Measurements from ENCODE around the gene OR6X1. TPM values are rescaled to one million over a fixed set of nuclear protein-coding genes. Genes with fewer than 3 reads are reported as not detected.
"Not testable (repeated sequence)": the region's sequence is repeated elsewhere in the genome, so short reads cannot be mapped to it uniquely, and the experiment has no call there.

OR6X1 gene
- total RNA-seq, 1 experiment from 2014 or later = not detected

- not testable (repeated sequence) for H3K4me3 ChIP-seq (ENCODE audit: low read length); H3K27ac ChIP-seq (ENCODE audit: low read length); H3K4me1 ChIP-seq (ENCODE audit: low read length); H3K4me2 ChIP-seq (ENCODE audit: low read depth, low read length, poor library complexity, severe bottlenecking); H3K9me3 ChIP-seq (ENCODE audit: low read length); H3K79me2 ChIP-seq (ENCODE audit: low read length); DNase-seq; H3K9me2 ChIP-seq (replicated peaks; ENCODE audit: insufficient read depth, low read length); H3K9ac ChIP-seq (ENCODE audit: low read length); H3K27me3 ChIP-seq (ENCODE audit: low read length); H4K20me1 ChIP-seq (ENCODE audit: insufficient read depth, low read depth, low read length); H2AFZ ChIP-seq (ENCODE audit: low read length); H3K36me3 ChIP-seq (ENCODE audit: insufficient read depth, low read length)
Observed at GRCh38 chr11:123748349-123748748, 6.0 kb downstream of the OR6X1 start.

- DNase-seq = no peak
- no peak overlapping the region for H3K4me2 ChIP-seq (ENCODE audit: low read depth, low read length, poor library complexity, severe bottlenecking)
- no peaks in the 10 kb centered on the region for H3K27me3 ChIP-seq (ENCODE audit: low read length)
- H3K9me2 ChIP-seq (replicated peaks; ENCODE audit: insufficient read depth, low read length) = no peaks in the 10 kb centered on the region
- H3K4me1 ChIP-seq (ENCODE audit: low read length) = peaks cover 6% of the 10 kb centered on the region
- H3K4me3 ChIP-seq (ENCODE audit: low read length) = no peak overlapping the region
- no peak overlapping the region for H2AFZ ChIP-seq (ENCODE audit: low read length)
- H3K9ac ChIP-seq (ENCODE audit: low read length) = no peak overlapping the region
- peaks cover 4% of the 10 kb centered on the region for H3K79me2 ChIP-seq (ENCODE audit: low read length)
- H3K9me3 ChIP-seq (ENCODE audit: low read length) = no peaks in the 10 kb centered on the region
- H4K20me1 ChIP-seq (ENCODE audit: insufficient read depth, low read depth, low read length) = no peaks in the 10 kb centered on the region
- no peaks in the 10 kb centered on the region for H3K36me3 ChIP-seq (ENCODE audit: insufficient read depth, low read length)
- H3K27ac ChIP-seq (ENCODE audit: low read length) = no peak overlapping the region
Observed at GRCh38 chr11:123745764-123746451, 8.4 kb downstream of the OR6X1 start.

- Histone ChIP-seq H3K79me2 (ENCODE audit: low read length) (peaks cover 35% of the 10 kb centered on the region), H3K4me2 (ENCODE audit: low read depth, low read length, poor library complexity, severe bottlenecking) (no peak overlapping the region), H2AFZ (ENCODE audit: low read length) (no peak overlapping the region), H3K4me1 (ENCODE audit: low read length) (peaks cover 17% of the 10 kb centered on the region), H3K27me3 (ENCODE audit: low read length) (no peaks in the 10 kb centered on the region), H3K4me3 (ENCODE audit: low read length) (no peak overlapping the region), H3K9ac (ENCODE audit: low read length) (no peak overlapping the region), H3K36me3 (ENCODE audit: insufficient read depth, low read length) (no peaks in the 10 kb centered on the region; the same call in 1 of the 2 replicates), H3K9me3 (ENCODE audit: low read length) (no peaks in the 10 kb centered on the region), H4K20me1 (ENCODE audit: insufficient read depth, low read depth, low read length) (no peaks in the 10 kb centered on the region; the same call in 1 of the 2 replicates), H3K27ac (ENCODE audit: low read length) (no peak overlapping the region), H3K9me2 (replicated peaks; ENCODE audit: insufficient read depth, low read length) (no peaks in the 10 kb centered on the region)
- DNase-seq = no peak
Observed at GRCh38 chr11:123742724-123743120, 11.6 kb downstream of the OR6X1 start.

- Histone ChIP-seq H3K4me1 (ENCODE audit: low read length) (peaks cover 17% of the 10 kb centered on the region), H3K9ac (ENCODE audit: low read length) (peak overlapping the region; percentile 84), H3K27ac (ENCODE audit: low read length) (no peak overlapping the region), H3K36me3 (ENCODE audit: insufficient read depth, low read length) (no peaks in the 10 kb centered on the region; the same call in 1 of the 2 replicates), H2AFZ (ENCODE audit: low read length) (peak overlapping the region; percentile 67), H3K4me3 (ENCODE audit: low read length) (peak overlapping the region; percentile 91), H3K9me3 (ENCODE audit: low read length) (no peaks in the 10 kb centered on the region), H3K4me2 (ENCODE audit: low read depth, low read length, poor library complexity, severe bottlenecking) (peak overlapping the region; percentile 89), H3K9me2 (replicated peaks; ENCODE audit: insufficient read depth, low read length) (no peaks in the 10 kb centered on the region), H3K79me2 (ENCODE audit: low read length) (peaks cover 41% of the 10 kb centered on the region), H4K20me1 (ENCODE audit: insufficient read depth, low read depth, low read length) (no peaks in the 10 kb centered on the region; the same call in 1 of the 2 replicates), H3K27me3 (ENCODE audit: low read length) (no peaks in the 10 kb centered on the region)
- peak; percentile 41 for DNase-seq
Observed at GRCh38 chr11:123742031-123742723, 12.1 kb downstream of the OR6X1 start.

- DNase-seq = peak; percentile 93
- no peaks in the 10 kb centered on the region for H3K27me3 ChIP-seq (ENCODE audit: low read length)
- H4K20me1 ChIP-seq (ENCODE audit: insufficient read depth, low read depth, low read length) = no peaks in the 10 kb centered on the region; the same call in 1 of the 2 replicates
- no peaks in the 10 kb centered on the region for H3K9me2 ChIP-seq (replicated peaks; ENCODE audit: insufficient read depth, low read length)
- H3K4me1 ChIP-seq (ENCODE audit: low read length) = peaks cover 17% of the 10 kb centered on the region
- H3K9ac ChIP-seq (ENCODE audit: low read length) = peak within 1 kb of the TSS; percentile 84
- no peaks in the 10 kb centered on the region for H3K9me3 ChIP-seq (ENCODE audit: low read length)
- H2AFZ ChIP-seq (ENCODE audit: low read length) = peak within 1 kb of the TSS; percentile 67
- peaks cover 5% of the 10 kb centered on the region; the same call in 1 of the 2 replicates for H3K36me3 ChIP-seq (ENCODE audit: insufficient read depth, low read length)
- peak within 1 kb of the TSS; percentile 89 for H3K4me2 ChIP-seq (ENCODE audit: low read depth, low read length, poor library complexity, severe bottlenecking)
- peaks cover 48% of the 10 kb centered on the region for H3K79me2 ChIP-seq (ENCODE audit: low read length)
- peak within 1 kb of the TSS; percentile 91 for H3K4me3 ChIP-seq (ENCODE audit: low read length)
- no peak within 1 kb of the TSS for H3K27ac ChIP-seq (ENCODE audit: low read length)
Observed at GRCh38 chr11:123741159-123742030, 12.9 kb downstream of the OR6X1 start, which contains the start of gene ZNF202. TSS of gene ZNF202 (minus strand) at chr11:123741660. CDS start at chr11:123730888, 10,772 bp downstream.

- no peak overlapping the region for H3K27ac ChIP-seq (ENCODE audit: low read length)
- H3K79me2 ChIP-seq (ENCODE audit: low read length) = peaks cover 52% of the 10 kb centered on the region
- no peak for DNase-seq
Observed at GRCh38 chr11:123740787-123741158, 13.5 kb downstream of the OR6X1 start.

GRCh38 chr11:123738374-123738773 is 15.9 kb downstream of the OR6X1 start:
- no peak overlapping the region for H3K4me2 ChIP-seq (ENCODE audit: low read depth, low read length, poor library complexity, severe bottlenecking)
- no peaks in the 10 kb centered on the region for H3K27me3 ChIP-seq (ENCODE audit: low read length)
- H4K20me1 ChIP-seq (ENCODE audit: insufficient read depth, low read depth, low read length) = no peaks in the 10 kb centered on the region; the same call in 1 of the 2 replicates
- H3K36me3 ChIP-seq (ENCODE audit: insufficient read depth, low read length) = peaks cover 5% of the 10 kb centered on the region; the same call in 1 of the 2 replicates
- DNase-seq = no peak
- H3K9ac ChIP-seq (ENCODE audit: low read length) = no peak overlapping the region
- H3K9me2 ChIP-seq (replicated peaks; ENCODE audit: insufficient read depth, low read length) = no peaks in the 10 kb centered on the region
- H2AFZ ChIP-seq (ENCODE audit: low read length) = no peak overlapping the region
- no peaks in the 10 kb centered on the region for H3K9me3 ChIP-seq (ENCODE audit: low read length)
- H3K4me1 ChIP-seq (ENCODE audit: low read length) = peaks cover 17% of the 10 kb centered on the region
- H3K4me3 ChIP-seq (ENCODE audit: low read length) = no peak overlapping the region
- peaks cover 62% of the 10 kb centered on the region for H3K79me2 ChIP-seq (ENCODE audit: low read length)
- no peak overlapping the region for H3K27ac ChIP-seq (ENCODE audit: low read length)

More at GRCh38 chr11:123740787-123741158, 13.5 kb downstream of the OR6X1 start:
- Histone ChIP-seq H3K4me2 (ENCODE audit: low read depth, low read length, poor library complexity, severe bottlenecking) (peak overlapping the region; percentile 89), H3K36me3 (ENCODE audit: insufficient read depth, low read length) (peaks cover 5% of the 10 kb centered on the region; the same call in 1 of the 2 replicates), H4K20me1 (ENCODE audit: insufficient read depth, low read depth, low read length) (no peaks in the 10 kb centered on the region; the same call in 1 of the 2 replicates), H3K9me2 (replicated peaks; ENCODE audit: insufficient read depth, low read length) (no peaks in the 10 kb centered on the region), H2AFZ (ENCODE audit: low read length) (no peak overlapping the region), H3K4me3 (ENCODE audit: low read length) (peak overlapping the region; percentile 91), H3K27me3 (ENCODE audit: low read length) (no peaks in the 10 kb centered on the region), H3K9ac (ENCODE audit: low read length) (peak overlapping the region; percentile 84), H3K4me1 (ENCODE audit: low read length) (peaks cover 17% of the 10 kb centered on the region), H3K9me3 (ENCODE audit: low read length) (no peaks in the 10 kb centered on the region)

All from Karpas-422 (cell line).